Measurements from ENCODE around the gene TRAFD1. TPM values are rescaled to one million over a fixed set of nuclear protein-coding genes. Genes with fewer than 3 reads are reported as not detected.

Gene TRAFD1
- total and polyA plus RNA-seq, 2 of the 13 experiments (the other 11 are each of a cell fraction or from before 2014, with no cell fraction given) = 9.5 to 20.9 TPM

DNA sequence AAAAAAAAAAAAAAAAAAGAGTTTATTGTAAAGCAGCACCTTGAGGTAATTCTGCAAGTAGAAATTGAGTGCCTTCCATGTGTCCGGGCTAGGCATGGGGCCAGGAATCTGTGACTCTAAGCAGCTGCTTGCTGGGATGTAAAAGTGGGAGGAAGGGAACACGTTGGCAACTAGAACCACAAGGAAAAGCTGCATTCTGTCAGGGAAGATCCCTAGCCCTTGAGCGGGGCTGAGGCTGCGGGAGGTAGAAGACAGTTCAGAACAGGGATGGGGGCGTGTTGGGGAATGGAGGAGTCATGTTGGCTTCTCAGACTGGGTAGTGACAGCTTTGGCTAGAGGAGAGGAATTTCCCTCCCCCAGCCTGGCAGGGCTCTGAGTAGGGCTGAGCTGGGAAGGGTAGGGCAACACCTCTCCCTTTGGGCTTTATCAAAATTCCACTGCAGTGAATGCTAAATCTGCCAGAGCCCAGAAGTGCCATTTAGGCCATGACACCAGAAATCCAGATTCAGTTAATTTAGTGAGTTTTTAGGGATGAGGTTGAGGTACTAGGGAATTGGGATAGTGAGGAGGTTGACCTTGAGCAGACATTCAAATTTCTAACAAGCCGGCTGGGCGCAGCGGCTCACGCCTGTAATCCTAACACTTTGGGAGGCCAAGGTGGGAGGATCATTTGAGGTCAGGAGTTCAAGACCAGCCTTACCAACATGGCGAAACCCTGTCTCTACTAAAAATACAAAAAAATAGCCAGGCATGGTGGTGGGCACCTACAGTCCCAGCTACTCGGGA is 3.4 kb upstream of the TRAFD1 start (continued):
- TF ChIP-seq, protein P1, sequence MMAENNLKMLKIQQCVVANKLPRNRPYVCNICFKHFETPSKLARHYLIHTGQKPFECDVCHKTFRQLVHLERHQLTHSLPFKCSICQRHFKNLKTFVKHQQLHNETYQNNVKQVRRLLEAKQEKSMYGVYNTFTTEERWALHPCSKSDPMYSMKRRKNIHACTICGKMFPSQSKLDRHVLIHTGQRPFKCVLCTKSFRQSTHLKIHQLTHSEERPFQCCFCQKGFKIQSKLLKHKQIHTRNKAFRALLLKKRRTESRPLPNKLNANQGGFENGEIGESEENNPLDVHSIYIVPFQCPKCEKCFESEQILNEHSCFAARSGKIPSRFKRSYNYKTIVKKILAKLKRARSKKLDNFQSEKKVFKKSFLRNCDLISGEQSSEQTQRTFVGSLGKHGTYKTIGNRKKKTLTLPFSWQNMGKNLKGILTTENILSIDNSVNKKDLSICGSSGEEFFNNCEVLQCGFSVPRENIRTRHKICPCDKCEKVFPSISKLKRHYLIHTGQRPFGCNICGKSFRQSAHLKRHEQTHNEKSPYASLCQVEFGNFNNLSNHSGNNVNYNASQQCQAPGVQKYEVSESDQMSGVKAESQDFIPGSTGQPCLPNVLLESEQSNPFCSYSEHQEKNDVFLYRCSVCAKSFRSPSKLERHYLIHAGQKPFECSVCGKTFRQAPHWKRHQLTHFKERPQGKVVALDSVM (CRISPR knock-in tag; IDR thresholded peaks at IDR 0.05) = peak; percentile 85
- TF ChIP-seq, protein P2, sequence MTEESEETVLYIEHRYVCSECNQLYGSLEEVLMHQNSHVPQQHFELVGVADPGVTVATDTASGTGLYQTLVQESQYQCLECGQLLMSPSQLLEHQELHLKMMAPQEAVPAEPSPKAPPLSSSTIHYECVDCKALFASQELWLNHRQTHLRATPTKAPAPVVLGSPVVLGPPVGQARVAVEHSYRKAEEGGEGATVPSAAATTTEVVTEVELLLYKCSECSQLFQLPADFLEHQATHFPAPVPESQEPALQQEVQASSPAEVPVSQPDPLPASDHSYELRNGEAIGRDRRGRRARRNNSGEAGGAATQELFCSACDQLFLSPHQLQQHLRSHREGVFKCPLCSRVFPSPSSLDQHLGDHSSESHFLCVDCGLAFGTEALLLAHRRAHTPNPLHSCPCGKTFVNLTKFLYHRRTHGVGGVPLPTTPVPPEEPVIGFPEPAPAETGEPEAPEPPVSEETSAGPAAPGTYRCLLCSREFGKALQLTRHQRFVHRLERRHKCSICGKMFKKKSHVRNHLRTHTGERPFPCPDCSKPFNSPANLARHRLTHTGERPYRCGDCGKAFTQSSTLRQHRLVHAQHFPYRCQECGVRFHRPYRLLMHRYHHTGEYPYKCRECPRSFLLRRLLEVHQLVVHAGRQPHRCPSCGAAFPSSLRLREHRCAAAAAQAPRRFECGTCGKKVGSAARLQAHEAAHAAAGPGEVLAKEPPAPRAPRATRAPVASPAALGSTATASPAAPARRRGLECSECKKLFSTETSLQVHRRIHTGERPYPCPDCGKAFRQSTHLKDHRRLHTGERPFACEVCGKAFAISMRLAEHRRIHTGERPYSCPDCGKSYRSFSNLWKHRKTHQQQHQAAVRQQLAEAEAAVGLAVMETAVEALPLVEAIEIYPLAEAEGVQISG (CRISPR knock-in tag; IDR thresholded peaks at IDR 0.05) = 0 out of 2 replicates have a peak, but pooled peaks have one; percentile 24
- no peak for TF ChIP-seq ZMAT3 (CRISPR knock-in tag; conservative IDR thresholded peaks at IDR 0.05)

DNA sequence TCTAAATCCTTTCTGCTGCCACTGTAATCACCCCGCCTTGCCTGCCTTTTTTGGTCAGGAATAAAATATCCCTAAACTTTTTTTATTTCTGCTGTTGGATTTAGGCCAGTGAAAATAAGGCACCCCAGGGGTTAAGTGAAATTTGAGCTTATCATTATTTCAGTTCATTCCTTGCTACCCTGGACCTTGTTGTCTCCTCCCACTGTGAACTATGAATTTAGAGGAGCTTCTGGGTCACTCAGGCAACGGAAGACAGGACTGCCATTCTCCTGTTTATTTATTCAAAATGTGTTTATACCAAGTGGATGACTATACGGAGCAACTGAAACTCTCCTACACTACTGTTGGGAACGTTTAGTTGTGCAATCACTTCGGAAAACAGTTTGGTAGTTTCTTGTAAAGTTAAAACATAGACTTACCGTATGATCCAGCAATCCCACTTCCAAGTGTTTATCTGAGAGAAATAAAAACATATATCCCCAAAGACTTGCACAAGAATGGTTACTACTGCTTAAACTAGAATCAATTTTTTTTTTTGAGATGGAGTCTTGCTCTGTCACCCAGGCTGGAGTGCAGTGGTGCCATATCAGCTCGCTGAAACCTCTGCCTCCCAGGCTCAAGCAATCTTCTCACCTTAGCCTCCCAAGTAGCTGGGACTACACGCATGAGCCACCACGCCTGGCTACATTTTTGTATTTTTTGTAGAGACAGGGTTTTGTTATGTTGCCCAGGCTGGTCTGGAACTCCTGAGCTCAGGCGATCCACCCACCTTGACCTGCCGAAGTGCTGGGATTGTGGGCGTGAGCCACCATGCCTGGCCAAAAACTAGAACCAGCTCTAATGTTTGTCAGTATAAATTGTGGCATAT is 2.3 kb upstream of the TRAFD1 start:
- peak; percentile 72 for DNase-seq (ENCODE audit: low spot score)
- FAIRE-seq = no peak
- peaks cover 60% of the 10 kb centered on the region for H3K4me1 ChIP-seq (ENCODE audit: insufficient read depth, low read length)
- H3K9ac ChIP-seq (ENCODE audit: insufficient read depth, low read depth, low read length) = peak overlapping the region; percentile 58; the same call in 1 of the 2 replicates
- 0% methylated on average over 12 of the region's 12 CpGs for WGBS (ENCODE audit: low lambda C conversion rate)
- H3K4me3 ChIP-seq (replicated peaks in 1 of 3; ENCODE audit: insufficient read depth in 1 of 3, low read depth in 2 of 3, low read length in 3 of 3) = peak overlapping the region; percentile 15 to 56 (median 47)
- H4K20me1 ChIP-seq (ENCODE audit: insufficient read depth, low read length) = no peaks in the 10 kb centered on the region
- intact Hi-C loops (cut with micrococcal nuclease; ENCODE audit: unreplicated experiment) = no loop called here
- H3K27me3 ChIP-seq (ENCODE audit: control insufficient read depth in 1 of 2, insufficient read depth in 2 of 2, low read length in 2 of 2) = no peaks in the 10 kb centered on the region; a peak in 1 of 5 replicates
- ChIA-PET CTCF (ENCODE audit: low intra/inter-chr PET ratio, low total read pairs) (no interaction called here), POLR2A (interaction anchor here (0.8 to 7.1 kb wide), 5 partner anchors 8 to 281 kb away, joined by 3 to 85 read pairs (median 4); partner anchors contain the start of genes ERP29, MAPKAPK5, NAA25 and TMEM116)
- no peaks in the 10 kb centered on the region for H3K36me3 ChIP-seq (replicated peaks in 1 of 2; ENCODE audit: control insufficient read depth in 1 of 2, insufficient read depth in 2 of 2, low read length in 2 of 2)
- peak; percentile 8 for ATAC-seq
- peak overlapping the region; percentile 62 for H3K27ac ChIP-seq (ENCODE audit: extremely low read length, insufficient read depth, low read length)
- H3K79me2 ChIP-seq (ENCODE audit: insufficient read depth, low read length) = peaks cover 10% of the 10 kb centered on the region
- no peaks in the 10 kb centered on the region for H3K9me3 ChIP-seq (ENCODE audit: low read length)
- H2AFZ ChIP-seq (ENCODE audit: low read length) = peak overlapping the region; percentile 77
- in situ Hi-C loops (cut with HindIII; ENCODE audit: extremely low pct_ligation_motif_present, low pct_unique_long_range_greater_than_20kb) = no loop called here
- no TSS peak for BruUV-seq (replicated peaks)
- H3K4me2 ChIP-seq (ENCODE audit: low read depth, low read length) = peak overlapping the region; percentile 90
- TF ChIP-seq, protein P3, sequence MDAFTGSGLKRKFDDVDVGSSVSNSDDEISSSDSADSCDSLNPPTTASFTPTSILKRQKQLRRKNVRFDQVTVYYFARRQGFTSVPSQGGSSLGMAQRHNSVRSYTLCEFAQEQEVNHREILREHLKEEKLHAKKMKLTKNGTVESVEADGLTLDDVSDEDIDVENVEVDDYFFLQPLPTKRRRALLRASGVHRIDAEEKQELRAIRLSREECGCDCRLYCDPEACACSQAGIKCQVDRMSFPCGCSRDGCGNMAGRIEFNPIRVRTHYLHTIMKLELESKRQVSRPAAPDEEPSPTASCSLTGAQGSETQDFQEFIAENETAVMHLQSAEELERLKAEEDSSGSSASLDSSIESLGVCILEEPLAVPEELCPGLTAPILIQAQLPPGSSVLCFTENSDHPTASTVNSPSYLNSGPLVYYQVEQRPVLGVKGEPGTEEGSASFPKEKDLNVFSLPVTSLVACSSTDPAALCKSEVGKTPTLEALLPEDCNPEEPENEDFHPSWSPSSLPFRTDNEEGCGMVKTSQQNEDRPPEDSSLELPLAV (CRISPR knock-in tag; conservative IDR thresholded peaks at IDR 0.05; ENCODE audit: low read depth) = no peak
- TF ChIP-seq POLR2AphosphoS5 (IDR thresholded peaks at IDR 0.05; ENCODE audit: low read depth, low read length) (peak; percentile 47; the same call in 1 of the 2 replicates), ZNF224 (CRISPR knock-in tag; IDR thresholded peaks at IDR 0.05) (no peak), NCOR1 (IDR thresholded peaks at IDR 0.05; ENCODE audit: borderline replicate concordance, low read length) (0 out of 2 replicates have a peak, but pooled peaks have one; percentile 30), ZNF878 (CRISPR knock-in tag; IDR thresholded peaks at IDR 0.05) (no peak), ZNF772 (CRISPR knock-in tag; IDR thresholded peaks at IDR 0.05) (no peak), ZNF546 (CRISPR knock-in tag; conservative IDR thresholded peaks at IDR 0.05) (no peak), SP140L (CRISPR knock-in tag; IDR thresholded peaks at IDR 0.05; ENCODE audit: borderline replicate concordance) (no peak)
- TF ChIP-seq, protein P4, sequence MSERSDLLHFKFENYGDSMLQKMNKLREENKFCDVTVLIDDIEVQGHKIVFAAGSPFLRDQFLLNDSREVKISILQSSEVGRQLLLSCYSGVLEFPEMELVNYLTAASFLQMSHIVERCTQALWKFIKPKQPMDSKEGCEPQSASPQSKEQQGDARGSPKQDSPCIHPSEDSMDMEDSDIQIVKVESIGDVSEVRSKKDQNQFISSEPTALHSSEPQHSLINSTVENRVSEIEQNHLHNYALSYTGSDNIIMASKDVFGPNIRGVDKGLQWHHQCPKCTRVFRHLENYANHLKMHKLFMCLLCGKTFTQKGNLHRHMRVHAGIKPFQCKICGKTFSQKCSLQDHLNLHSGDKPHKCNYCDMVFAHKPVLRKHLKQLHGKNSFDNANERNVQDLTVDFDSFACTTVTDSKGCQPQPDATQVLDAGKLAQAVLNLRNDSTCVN (CRISPR knock-in tag; IDR thresholded peaks at IDR 0.05; ENCODE audit: borderline replicate concordance) = no peak
